BLaER1 treated with 17β-estradiol and CSF1 and Interleukin-3, amounts not matched to agents 10 nM and 100 nM (cell line): ENCODE measurements around the gene ST6GALNAC1.

ENCODE experiments used
- H3K27ac ChIP-seq, 11 experiments: shearing (Covaris generic); formaldehyde crosslinking; 2 replicates each; pipeline ENCODE4 v1.8.1; 2022
- H3K27me3 ChIP-seq, 11 experiments: shearing (Covaris generic); formaldehyde crosslinking; 2 replicates each; pipeline ENCODE4 v1.8.1; 2022
- H3K36me3 ChIP-seq, 11 experiments: shearing (Covaris generic); formaldehyde crosslinking; 2 replicates each; pipeline ENCODE4 v1.8.1; 2022
- H3K4me1 ChIP-seq, 10 experiments: shearing (Covaris generic); formaldehyde crosslinking; 2 replicates each; pipeline ENCODE4 v1.8.1; 2022
- H3K4me2 ChIP-seq, 11 experiments: shearing (Covaris generic); formaldehyde crosslinking; 2 replicates each; pipeline ENCODE4 v1.8.1; 2022
- H3K4me3 ChIP-seq, 10 experiments: shearing (Covaris generic); formaldehyde crosslinking; 2 replicates each; pipeline ENCODE4 v1.8.1; 2022
- H3K9ac ChIP-seq, 11 experiments: shearing (Covaris generic); formaldehyde crosslinking; 2 replicates each; pipeline ENCODE4 v1.8.1; 2022
- H3K9me3 ChIP-seq, 11 experiments: shearing (Covaris generic); formaldehyde crosslinking; replicated peaks in 1 of 11; 2 replicates each; pipeline ENCODE4 v1.8.1; 2022
- H4K20me1 ChIP-seq, 11 experiments: shearing (Covaris generic); formaldehyde crosslinking; 2 replicates each; pipeline ENCODE4 v1.8.1; 2022
- Cebpa-rat ChIP-seq, 11 experiments: shearing (Covaris generic); IDR thresholded peaks; 2 replicates each; pipeline ENCODE4 v1.8.1; 2022

Gene ST6GALNAC1

DNA sequence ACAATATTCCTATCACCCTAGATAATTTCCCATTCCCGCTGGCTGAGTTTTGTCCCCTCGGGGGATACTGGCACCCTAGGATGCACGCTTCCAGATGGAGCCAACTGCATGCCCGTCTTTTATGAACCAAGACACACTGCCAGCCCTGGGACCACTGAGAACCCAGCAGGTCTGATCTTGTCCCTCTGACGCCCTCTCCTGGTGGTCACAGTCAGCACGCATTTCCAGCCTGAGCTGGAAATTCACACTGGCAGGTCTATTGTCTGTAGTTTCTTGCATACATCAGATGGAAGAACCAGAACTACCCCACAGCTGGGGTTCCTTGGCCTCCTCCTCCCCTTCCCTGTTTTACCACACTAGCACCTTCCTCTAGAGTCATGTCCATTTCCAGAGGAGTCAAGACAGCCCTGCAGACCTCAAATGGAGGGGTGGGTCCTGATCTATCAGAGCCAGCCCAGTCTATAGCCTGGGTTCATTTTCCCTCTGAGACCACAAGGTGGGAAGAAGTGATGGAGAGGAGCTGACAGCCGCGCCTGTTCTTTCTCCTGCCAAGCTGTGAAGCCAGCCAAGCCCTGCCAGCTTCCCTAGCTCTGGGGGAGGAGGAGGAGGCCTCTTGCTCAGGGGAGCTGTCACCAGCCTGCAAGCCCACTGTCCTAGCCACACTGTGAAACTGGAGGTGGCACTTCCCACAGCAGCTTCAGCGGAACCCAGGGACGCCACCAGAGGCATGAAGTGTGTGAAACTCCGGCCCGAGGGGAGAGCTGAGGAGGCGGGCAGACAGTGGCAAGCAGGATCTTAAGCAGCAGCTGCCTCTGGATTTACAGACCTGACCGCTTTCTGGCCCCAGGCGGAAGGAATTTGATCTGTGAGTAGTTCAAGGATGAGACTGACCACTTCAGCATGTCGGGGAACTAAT lies 37.9 kb upstream of the ST6GALNAC1 start:
- peak overlapping the region; percentile 3 to 67 (median 40); a peak in 16 of 22 replicates for H3K9ac ChIP-seq

DNA sequence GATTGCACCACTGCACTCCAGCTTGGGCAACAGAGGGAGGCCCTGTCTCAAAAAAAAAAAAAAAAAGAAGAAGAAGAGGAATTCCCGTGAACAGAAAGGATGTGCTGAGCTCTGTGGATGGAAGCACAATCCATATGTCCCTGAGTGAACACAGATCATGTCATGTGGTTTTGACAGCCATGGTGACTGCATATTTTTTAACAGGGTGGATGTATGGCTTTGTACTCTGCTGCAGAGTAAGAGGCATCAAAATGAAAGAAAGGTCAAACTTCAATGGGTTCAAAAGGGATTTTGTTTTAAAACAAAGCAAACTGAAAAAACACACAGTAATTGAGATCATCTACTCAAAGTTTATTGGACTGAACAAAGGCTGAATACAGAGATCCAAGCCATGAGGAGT lies 35.7 kb upstream of the ST6GALNAC1 start:
- Histone ChIP-seq H3K27me3 (no peaks in the 10 kb centered on the region), H4K20me1 (peaks cover 0 to 39% (median 15%) of the 10 kb centered on the region in 11 experiments; a peak in 15 of 22 replicates), H3K27ac (peak overlapping the region in 6 of 11 experiments; percentile 27 to 65 (median 47); a peak in 8 of 22 replicates), H3K4me3 (peak overlapping the region in 1 of 10 experiments; percentile 1; a peak in 1 of 20 replicates), H3K36me3 (peaks cover 0 to 4% (median 0%) of the 10 kb centered on the region in 11 experiments; a peak in 2 of 22 replicates), H3K9ac (peak overlapping the region in 3 of 11 experiments; percentile 20 to 47 (median 26); a peak in 3 of 22 replicates), H3K4me1 (peaks cover 52 to 73% (median 66%) of the 10 kb centered on the region in 10 experiments), H3K4me2 (peak overlapping the region; percentile 47 to 90 (median 81)), H3K9me3 (peaks cover 0 to 5% (median 0%) of the 10 kb centered on the region in 11 experiments; a peak in 2 of 22 replicates)
- no peak for TF ChIP-seq Cebpa-rat (IDR thresholded peaks at IDR 0.05)

More for the DNA sequence above, 37.9 kb upstream of the ST6GALNAC1 start:
- Histone ChIP-seq H3K27me3 (peaks cover 0 to 5% (median 0%) of the 10 kb centered on the region in 11 experiments; a peak in 2 of 22 replicates), H3K4me1 (peaks cover 56 to 94% (median 88%) of the 10 kb centered on the region in 10 experiments), H3K4me3 (peak overlapping the region in 2 of 10 experiments; percentile 15 to 21; a peak in 1 of 20 replicates), H3K36me3 (peaks cover 0 to 7% (median 0%) of the 10 kb centered on the region in 11 experiments; a peak in 2 of 22 replicates), H3K27ac (peak overlapping the region in 8 of 11 experiments; percentile 10 to 56 (median 40); a peak in 13 of 22 replicates), H3K9me3 (no peaks in the 10 kb centered on the region), H3K4me2 (peak overlapping the region; percentile 78 to 99 (median 94)), H4K20me1 (peaks cover 0 to 49% (median 15%) of the 10 kb centered on the region in 11 experiments; a peak in 15 of 22 replicates)
- no peak for TF ChIP-seq Cebpa-rat (IDR thresholded peaks at IDR 0.05)

GRCh38 chr17:76678330-76678729 lies 34.8 kb upstream of the ST6GALNAC1 start:
- Histone ChIP-seq H3K27me3 (no peaks in the 10 kb centered on the region), H3K4me2 (peak overlapping the region; percentile 47 to 90 (median 81)), H3K4me1 (peaks cover 43 to 71% (median 62%) of the 10 kb centered on the region in 10 experiments), H4K20me1 (peaks cover 0 to 30% (median 15%) of the 10 kb centered on the region in 11 experiments; a peak in 15 of 22 replicates), H3K27ac (peak overlapping the region in 8 of 11 experiments; percentile 20 to 65 (median 44); a peak in 13 of 22 replicates), H3K9me3 (peaks cover 0 to 5% (median 0%) of the 10 kb centered on the region in 11 experiments; a peak in 2 of 22 replicates), H3K9ac (peak overlapping the region in 7 of 11 experiments; percentile 4 to 51 (median 36); a peak in 10 of 22 replicates), H3K4me3 (peak overlapping the region in 1 of 10 experiments; percentile 1; a peak in 1 of 20 replicates), H3K36me3 (peaks cover 0 to 4% (median 0%) of the 10 kb centered on the region in 11 experiments; a peak in 2 of 22 replicates)
- no peak for TF ChIP-seq Cebpa-rat (IDR thresholded peaks at IDR 0.05)

DNA sequence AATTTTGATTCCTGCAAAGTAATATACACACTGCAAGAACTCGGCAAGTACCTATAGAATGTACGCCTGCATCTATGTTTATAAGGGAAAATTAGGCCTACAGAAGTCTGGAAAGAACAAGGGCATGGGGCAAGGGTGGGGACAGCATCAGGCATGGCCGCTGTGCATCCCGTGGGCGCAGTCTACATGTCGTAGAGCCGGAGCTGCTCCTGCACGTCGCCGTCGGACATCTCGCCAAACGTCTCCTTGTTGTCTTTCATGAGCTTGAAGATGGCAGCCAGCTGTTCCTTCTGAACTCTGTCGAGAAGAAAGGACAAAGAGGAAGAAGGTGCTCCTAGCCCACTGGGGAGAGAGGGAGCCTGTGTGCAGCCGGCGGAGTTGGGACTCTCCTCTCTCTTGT lies 33.8 kb upstream of the ST6GALNAC1 start:
- peaks cover 0 to 21% (median 11%) of the 10 kb centered on the region in 11 experiments; a peak in 15 of 22 replicates for H4K20me1 ChIP-seq
- peaks cover 42 to 71% (median 62%) of the 10 kb centered on the region in 10 experiments for H3K4me1 ChIP-seq
- H3K9ac ChIP-seq: peak overlapping the region in 5 of 11 experiments; percentile 14 to 51 (median 37); a peak in 2 of 22 replicates
- no peaks in the 10 kb centered on the region for H3K27me3 ChIP-seq
- H3K36me3 ChIP-seq: peaks cover 0 to 4% (median 0%) of the 10 kb centered on the region in 11 experiments; a peak in 2 of 22 replicates
- no peak overlapping the region for H3K4me3 ChIP-seq
- H3K9me3 ChIP-seq: peaks cover 0 to 5% (median 0%) of the 10 kb centered on the region in 11 experiments; a peak in 2 of 22 replicates
- H3K27ac ChIP-seq: peak overlapping the region in 6 of 11 experiments; percentile 23 to 65 (median 36); a peak in 9 of 22 replicates
- H3K4me2 ChIP-seq: peak overlapping the region; percentile 47 to 90 (median 81); a peak in 18 of 22 replicates
- TF ChIP-seq Cebpa-rat (IDR thresholded peaks at IDR 0.05): no peak

DNA sequence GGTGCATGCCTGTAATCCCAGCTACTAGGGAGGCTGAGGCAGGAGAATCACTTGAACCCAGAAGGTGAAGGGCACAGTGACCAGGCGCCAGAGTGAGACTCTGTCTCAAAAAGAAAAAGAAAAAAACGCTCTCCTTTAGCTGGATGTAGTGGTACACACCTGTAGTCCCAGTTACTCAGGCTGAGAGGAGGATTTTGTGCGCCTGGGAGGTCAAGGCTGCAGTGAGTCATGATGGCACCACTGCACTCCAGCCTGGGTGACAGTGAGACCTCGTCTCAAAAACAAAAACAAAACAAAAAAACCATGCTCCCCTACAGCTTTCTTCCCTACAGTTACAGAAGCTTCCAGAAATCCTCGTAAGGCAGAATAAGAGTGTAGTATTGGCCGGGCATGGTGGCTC lies 33.1 kb upstream of the ST6GALNAC1 start:
- H3K36me3 ChIP-seq: peaks cover 0 to 4% (median 0%) of the 10 kb centered on the region in 11 experiments; a peak in 2 of 22 replicates
- H3K9me3 ChIP-seq: peaks cover 0 to 5% (median 0%) of the 10 kb centered on the region in 11 experiments; a peak in 2 of 22 replicates
- H3K4me2 ChIP-seq: peak overlapping the region in 3 of 11 experiments; percentile 81 to 90 (median 83); a peak in 4 of 22 replicates
- H3K4me3 ChIP-seq: no peak overlapping the region
- H3K4me1 ChIP-seq: peaks cover 39 to 68% (median 58%) of the 10 kb centered on the region in 10 experiments
- H3K9ac ChIP-seq: no peak overlapping the region
- no peaks in the 10 kb centered on the region for H3K27me3 ChIP-seq
- TF ChIP-seq Cebpa-rat (IDR thresholded peaks at IDR 0.05): no peak
- peaks cover 0 to 13% (median 3%) of the 10 kb centered on the region in 11 experiments; a peak in 14 of 22 replicates for H4K20me1 ChIP-seq
- H3K27ac ChIP-seq: 0 out of 22 replicates have a peak overlapping the region, but pooled peaks of 1 of the 11 experiments have one; percentile 65

- H3K9me3 ChIP-seq: peaks cover 0 to 9% (median 0%) of the 10 kb centered on the region in 11 experiments; a peak in 2 of 22 replicates
- no peak overlapping the region for H3K4me2 ChIP-seq
- peaks cover 0 to 4% (median 0%) of the 10 kb centered on the region in 11 experiments; a peak in 2 of 22 replicates for H3K36me3 ChIP-seq
- H3K4me3 ChIP-seq: no peak overlapping the region
- no peak for TF ChIP-seq Cebpa-rat (IDR thresholded peaks at IDR 0.05)
- peaks cover 37 to 67% (median 56%) of the 10 kb centered on the region in 10 experiments for H3K4me1 ChIP-seq
- H3K27ac ChIP-seq: no peak overlapping the region
- H4K20me1 ChIP-seq: peaks cover 0 to 9% (median 0%) of the 10 kb centered on the region in 11 experiments; a peak in 4 of 22 replicates
- no peak overlapping the region for H3K9ac ChIP-seq
- no peaks in the 10 kb centered on the region for H3K27me3 ChIP-seq
Measured at GRCh38 chr17:76675648-76676047, 32.1 kb upstream of the ST6GALNAC1 start.

DNA sequence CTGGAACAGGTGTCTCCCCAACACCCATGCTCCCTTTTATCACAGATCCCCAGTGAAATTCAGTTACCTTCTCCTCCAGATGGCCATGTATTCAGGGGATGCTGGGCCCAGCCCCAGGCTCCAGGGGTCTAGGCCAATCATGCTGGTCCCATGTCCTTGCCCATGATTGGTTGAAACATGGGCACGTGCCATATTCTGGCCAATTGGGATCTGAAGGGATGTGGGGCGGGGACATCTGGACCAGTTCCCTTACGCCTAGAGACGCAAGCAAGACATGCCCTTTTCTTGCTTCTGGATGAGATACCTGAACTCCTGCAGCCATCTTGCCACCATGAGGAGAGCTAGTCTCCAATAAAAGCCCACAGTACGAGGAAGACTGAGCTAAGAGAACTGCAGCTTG lies 31.0 kb upstream of the ST6GALNAC1 start:
- TF ChIP-seq Cebpa-rat (IDR thresholded peaks at IDR 0.05): no peak
- H4K20me1 ChIP-seq: peaks cover 0 to 9% (median 0%) of the 10 kb centered on the region in 11 experiments; a peak in 4 of 22 replicates
- H3K9ac ChIP-seq: no peak overlapping the region
- H3K27ac ChIP-seq: no peak overlapping the region
- peaks cover 0 to 18% (median 8%) of the 10 kb centered on the region in 11 experiments; a peak in 11 of 22 replicates for H3K9me3 ChIP-seq
- H3K4me2 ChIP-seq: no peak overlapping the region
- H3K27me3 ChIP-seq: no peaks in the 10 kb centered on the region
- peaks cover 37 to 63% (median 55%) of the 10 kb centered on the region in 10 experiments for H3K4me1 ChIP-seq
- no peak overlapping the region for H3K4me3 ChIP-seq
- no peaks in the 10 kb centered on the region for H3K36me3 ChIP-seq

DNA sequence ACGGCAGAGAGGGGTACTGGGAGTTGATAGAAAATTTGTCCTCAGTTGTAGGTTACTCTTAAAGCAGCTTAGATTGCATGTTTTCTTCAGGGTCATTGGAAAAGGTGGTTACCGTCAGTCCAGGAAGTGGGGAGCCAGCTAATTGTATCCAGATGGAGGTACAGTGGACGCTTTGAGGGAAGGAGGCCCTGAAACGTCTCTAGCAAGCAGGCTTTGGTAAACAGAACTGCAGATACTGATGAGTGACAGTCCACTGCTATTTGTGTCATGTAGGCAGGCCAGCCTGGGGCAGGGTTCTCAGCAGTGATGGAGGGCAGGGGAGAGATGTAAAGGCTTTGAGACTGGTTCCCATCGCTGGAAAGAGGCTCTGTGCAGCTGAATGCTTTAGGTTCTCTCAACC lies 30.2 kb upstream of the ST6GALNAC1 start:
- Histone ChIP-seq H4K20me1 (peaks cover 0 to 8% (median 0%) of the 10 kb centered on the region in 11 experiments; a peak in 4 of 22 replicates), H3K27ac (no peak overlapping the region), H3K36me3 (no peaks in the 10 kb centered on the region), H3K27me3 (no peaks in the 10 kb centered on the region), H3K4me1 (peaks cover 30 to 55% (median 48%) of the 10 kb centered on the region in 10 experiments), H3K9ac (no peak overlapping the region), H3K4me3 (no peak overlapping the region), H3K4me2 (peak overlapping the region in 7 of 11 experiments; percentile 84 to 96 (median 90); a peak in 6 of 22 replicates), H3K9me3 (peaks cover 0 to 20% (median 8%) of the 10 kb centered on the region in 11 experiments; a peak in 11 of 22 replicates)
- TF ChIP-seq Cebpa-rat (IDR thresholded peaks at IDR 0.05): no peak
